CMK (cell line): Measurements from ENCODE around the gene GNS.
A peak's percentile ranks its signal among the peaks of the same experiment; 100 is the strongest.

Experiments
- DNase-seq: peaks from one replicate; pipeline ENCODE4 v3.0.0-alpha.2; 2010; ENCODE audit warnings: low read depth

Gene GNS

DNA sequence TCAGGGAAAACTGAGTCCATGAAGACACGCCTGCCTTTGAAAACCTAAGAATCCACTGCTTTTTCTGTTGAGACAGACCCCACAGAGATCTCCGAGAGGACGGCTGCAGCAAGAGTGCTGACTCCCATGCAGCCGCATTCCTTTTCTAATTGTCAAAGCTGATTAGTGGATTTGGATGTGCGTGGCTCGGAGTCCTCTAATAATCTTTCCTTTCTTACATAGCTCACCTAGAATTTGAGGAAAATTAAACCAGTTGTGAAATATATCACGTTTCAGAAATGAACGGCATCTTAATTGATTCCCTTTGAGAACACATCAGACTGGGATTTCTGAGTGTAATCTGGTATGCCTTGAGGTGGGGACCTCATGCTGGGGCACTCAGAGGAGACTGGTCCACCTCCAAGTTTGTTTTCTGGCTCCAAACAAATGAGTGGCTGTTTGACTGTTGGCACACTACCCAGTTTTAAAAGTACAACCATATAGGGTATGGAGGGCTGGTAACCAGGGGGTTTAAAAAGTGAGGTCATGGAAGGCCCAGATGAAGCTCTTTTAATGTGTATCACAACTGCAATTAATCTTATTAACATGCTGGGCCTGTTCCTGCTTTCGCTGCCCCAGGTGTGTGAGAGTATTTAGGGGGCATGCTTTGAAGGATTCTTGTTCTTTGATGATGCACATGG lies 85.6 kb downstream of the GNS start:
- no peak for DNase-seq

DNA sequence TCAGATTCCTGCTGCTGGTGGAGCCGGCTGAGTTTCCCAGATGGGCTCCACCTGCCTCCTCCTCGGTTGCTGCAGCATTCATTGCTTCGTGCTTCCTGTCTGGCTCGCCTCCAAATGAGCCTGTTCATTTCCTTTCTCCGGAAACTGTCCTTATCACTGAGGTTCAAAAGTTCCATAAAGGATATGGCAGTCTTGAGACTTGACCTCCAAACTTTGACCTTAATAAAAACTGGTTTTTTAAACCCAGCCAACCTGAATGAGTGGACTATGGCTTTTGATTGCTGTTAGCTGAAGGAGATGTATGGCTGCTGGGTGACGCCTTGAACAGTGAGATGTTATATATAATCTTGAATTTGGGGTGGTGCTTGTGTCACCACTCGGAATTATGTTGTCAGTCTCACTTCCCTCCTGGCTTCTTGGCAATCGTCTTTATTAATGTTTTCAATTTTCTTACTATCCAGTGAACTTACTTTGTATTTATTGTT lies 86.2 kb downstream of the GNS start:
- no peak for DNase-seq

DNA sequence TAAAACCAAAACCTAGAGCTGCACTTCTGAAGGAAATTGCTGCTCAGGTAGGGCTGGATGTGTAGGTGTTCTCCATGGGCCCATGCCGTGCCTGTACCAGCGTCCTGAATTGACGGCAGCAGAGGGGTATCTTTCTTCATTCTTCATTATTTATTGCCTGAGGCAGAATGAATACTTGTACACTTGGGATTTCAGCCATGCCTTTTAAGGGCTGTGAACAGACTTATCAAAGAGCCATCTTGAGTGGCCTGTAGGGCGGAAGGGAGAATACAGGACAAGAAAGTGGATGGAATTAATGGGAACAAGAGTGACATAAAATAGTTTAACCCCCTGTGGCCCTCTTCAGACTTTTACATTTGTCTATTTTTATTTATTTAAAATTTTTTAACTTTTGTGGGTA lies 87.5 kb downstream of the GNS start:
- DNase-seq = no peak

DNA sequence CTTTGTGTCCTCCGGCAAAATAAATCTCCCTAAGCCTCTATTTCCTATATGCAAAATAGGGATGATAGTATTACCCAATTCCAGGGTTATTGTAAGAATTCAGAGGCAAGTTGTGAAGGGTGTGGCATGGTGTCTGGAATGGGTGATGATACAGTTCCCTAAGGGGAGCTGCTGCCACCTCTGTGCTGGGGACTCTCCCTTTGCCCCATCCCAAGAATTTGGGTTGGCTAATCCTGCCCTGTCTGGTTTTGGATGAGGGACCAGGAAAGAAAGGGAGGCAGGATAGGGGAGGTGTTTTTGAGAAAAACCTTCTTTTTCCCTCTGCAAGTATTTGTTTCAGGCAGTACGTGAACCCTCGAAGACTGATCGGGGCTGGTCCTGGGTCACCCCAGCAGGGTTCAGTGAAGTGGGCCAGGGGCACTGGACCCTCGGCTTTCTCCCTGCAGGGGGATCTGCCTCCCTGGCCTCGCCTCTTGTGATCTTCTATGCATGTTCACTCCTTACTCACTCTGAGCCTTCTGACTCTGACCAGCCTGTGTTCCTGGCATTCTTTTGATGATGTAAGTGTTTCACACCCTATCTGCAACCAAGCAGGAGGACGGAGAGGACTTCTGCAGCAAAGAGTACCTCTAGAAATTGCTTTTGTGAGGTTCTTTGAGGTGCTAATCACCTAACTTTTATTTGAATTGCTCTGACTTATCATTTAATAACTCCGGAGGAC lies 88.1 kb downstream of the GNS start:
- no peak for DNase-seq

DNA sequence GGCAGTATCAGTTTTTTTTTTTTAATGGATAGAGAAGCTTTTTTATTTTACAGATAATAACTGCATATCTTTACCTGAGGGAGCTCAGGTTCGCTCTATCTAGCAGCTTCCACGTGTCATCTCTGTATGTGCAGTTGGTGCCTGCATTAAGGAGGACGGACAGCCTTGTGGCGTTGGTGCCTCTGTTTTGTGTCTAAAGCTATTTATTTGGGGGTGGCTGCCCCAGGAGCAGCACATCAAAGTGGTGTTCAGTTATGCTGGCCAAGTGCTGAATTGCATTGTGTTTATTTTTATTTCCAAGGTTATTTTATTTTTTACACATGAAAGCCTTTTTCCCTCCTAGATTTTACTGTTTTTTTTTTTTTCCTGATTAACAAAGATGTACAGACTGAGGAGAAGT lies 89.2 kb downstream of the GNS start:
- no peak for DNase-seq

DNA sequence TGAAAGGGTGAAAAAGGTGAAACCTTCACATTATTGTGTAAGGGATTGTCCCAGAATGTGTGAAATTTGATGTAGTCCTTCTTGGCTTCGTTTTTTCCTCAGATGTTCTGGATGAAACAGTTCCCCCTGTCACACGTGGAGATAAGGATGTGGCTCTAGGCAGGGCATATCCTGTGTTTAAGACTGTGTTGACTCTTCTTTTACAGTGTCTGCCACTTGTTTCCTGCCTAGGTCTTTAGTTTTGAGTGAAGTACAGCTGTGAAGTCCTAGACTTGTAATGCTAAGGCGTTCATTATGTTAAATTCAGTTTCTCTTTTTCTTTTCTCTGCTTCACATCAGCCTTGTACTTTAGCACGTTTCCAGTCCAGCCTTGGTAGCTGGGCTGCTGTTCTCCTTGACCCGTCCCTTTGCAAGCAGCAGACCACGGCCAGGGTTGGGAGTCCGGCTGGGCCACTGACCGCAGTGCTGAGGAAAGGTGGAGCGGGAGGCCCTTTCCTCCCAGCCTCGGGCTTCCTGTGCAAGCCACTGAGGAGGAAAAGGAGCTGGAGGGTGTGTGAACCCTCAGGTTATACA lies 89.8 kb downstream of the GNS start:
- DNase-seq = peak; percentile 54

DNA sequence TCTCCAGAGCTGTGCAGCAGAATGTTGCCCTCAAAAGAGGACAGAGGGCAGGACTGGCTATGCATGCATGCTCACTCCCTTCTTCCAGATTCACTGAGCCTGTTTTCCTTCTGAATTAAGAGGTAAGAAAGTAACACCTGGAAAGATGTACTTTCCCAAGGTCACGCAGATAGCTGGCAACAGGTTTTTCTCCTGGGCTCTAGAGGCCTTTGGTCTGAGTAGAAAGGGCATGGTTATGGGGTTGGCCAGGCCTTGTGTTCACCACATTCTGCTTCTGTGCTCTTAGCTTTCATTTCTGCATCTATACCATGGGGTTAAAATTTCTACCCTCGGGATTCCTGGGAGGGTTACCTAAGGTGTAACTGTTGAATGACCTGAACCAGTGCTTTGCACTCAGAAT lies 91.4 kb downstream of the GNS start:
- no peak for DNase-seq

DNA sequence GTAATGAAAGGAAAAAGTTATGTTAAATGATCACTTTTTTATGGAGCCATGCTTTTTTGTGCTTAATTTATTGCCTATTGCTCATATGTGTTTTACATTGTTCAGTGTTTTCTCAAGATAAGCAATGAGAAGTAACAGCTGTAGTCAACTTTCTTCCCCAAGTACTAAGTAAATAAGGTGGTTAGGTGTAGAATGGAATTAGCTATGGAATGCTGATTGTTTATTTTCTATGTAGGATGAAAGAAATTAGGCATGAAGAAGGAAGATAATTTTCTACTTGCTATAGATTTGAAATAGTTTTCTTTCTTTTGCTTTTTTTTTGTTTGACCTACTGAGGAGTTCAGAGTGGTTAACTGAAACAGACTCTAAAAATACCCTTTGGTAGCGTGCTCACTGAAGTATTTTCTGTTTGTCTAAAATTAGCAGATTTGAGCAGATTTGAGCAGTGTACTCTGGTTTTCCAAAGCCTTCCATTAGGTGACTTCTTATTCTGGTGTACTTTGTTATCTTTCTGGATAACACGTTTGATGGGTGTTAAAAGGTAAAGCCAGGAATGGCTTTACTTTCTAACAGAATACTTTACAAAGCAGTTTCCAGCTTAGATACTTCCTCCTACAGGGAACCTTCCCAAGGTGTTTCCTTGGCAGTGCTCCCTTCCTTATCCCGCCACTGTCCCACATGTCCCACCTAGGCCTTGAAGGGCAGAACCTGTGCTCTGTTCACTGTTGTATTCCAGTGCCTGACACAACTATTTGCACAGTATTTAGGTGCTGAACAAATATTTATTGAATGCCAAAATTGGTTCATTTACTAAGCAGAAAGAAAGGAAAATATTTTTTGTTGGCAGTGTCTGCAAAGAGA lies 92.9 kb downstream of the GNS start:
- no peak for DNase-seq

DNA sequence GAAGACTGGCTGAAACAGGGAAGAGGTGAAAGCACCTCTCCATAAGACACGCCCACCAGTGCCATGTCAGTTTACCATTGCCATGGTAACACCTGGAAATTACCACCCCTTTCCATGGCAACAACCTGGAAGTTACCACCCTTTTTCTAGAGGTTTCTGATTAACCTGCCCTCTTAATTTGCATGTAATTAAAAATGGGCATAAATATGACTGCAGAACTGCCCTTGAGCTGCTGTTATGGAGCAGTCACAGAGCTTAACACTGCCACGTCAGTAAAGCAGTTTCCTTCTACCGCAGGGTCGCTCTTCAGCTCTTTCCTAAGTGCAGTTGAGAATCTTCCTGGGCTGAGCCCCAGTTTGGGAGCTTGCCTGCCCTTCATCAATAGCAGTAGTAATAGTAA lies 93.7 kb downstream of the GNS start:
- DNase-seq = no peak
